Medulla oblongata (tissue), 1 donor: Measurements from ENCODE around the gene OGN.

ENCODE experiments used
- DNase-seq: peaks from one replicate; pipeline ENCODE4 v3.0.0-alpha.2; 2015; ENCODE audit errors: extremely low spot score

OGN gene

GRCh38 chr9:92349771-92350739 lies 54.3 kb downstream of the OGN start:
- DNase-seq = no peak

- no peak for DNase-seq
These were observed 58.8 kb downstream of the OGN start for GRCh38 chr9:92345582-92345981.

GRCh38 chr9:92342825-92343488 lies 61.4 kb downstream of the OGN start:
- DNase-seq = no peak

GRCh38 chr9:92341578-92341977 lies 62.8 kb downstream of the OGN start:
- DNase-seq = no peak

- no peak for DNase-seq
These were observed 71.1 kb downstream of the OGN start for GRCh38 chr9:92333282-92333634.
